ENCODE measurements around the gene CNOT2.

GRCh38 chr12:70327541-70327940 is 84.3 kb downstream of the CNOT2 start:
- no peak for TF ChIP-seq ZNF423 (CRISPR knock-in tag; IDR thresholded peaks at IDR 0.05)
- TF ChIP-seq CTCF (IDR thresholded peaks at IDR 0.05): no peak
- TF ChIP-seq, protein P1, sequence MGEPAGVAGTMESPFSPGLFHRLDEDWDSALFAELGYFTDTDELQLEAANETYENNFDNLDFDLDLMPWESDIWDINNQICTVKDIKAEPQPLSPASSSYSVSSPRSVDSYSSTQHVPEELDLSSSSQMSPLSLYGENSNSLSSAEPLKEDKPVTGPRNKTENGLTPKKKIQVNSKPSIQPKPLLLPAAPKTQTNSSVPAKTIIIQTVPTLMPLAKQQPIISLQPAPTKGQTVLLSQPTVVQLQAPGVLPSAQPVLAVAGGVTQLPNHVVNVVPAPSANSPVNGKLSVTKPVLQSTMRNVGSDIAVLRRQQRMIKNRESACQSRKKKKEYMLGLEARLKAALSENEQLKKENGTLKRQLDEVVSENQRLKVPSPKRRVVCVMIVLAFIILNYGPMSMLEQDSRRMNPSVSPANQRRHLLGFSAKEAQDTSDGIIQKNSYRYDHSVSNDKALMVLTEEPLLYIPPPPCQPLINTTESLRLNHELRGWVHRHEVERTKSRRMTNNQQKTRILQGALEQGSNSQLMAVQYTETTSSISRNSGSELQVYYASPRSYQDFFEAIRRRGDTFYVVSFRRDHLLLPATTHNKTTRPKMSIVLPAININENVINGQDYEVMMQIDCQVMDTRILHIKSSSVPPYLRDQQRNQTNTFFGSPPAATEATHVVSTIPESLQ (CRISPR knock-in tag; IDR thresholded peaks at IDR 0.05): no peak
- TF ChIP-seq ESRRA (CRISPR knock-in tag; IDR thresholded peaks at IDR 0.05; ENCODE audit: borderline replicate concordance): no peak
- no peak for TF ChIP-seq TEAD1 (CRISPR knock-in tag; IDR thresholded peaks at IDR 0.05)
- TF ChIP-seq ZBTB21 (CRISPR knock-in tag; IDR thresholded peaks at IDR 0.05; ENCODE audit: borderline replicate concordance): no peak
- no peak for TF ChIP-seq NFE2L1 (CRISPR knock-in tag; IDR thresholded peaks at IDR 0.05)
- TF ChIP-seq, protein P2, sequence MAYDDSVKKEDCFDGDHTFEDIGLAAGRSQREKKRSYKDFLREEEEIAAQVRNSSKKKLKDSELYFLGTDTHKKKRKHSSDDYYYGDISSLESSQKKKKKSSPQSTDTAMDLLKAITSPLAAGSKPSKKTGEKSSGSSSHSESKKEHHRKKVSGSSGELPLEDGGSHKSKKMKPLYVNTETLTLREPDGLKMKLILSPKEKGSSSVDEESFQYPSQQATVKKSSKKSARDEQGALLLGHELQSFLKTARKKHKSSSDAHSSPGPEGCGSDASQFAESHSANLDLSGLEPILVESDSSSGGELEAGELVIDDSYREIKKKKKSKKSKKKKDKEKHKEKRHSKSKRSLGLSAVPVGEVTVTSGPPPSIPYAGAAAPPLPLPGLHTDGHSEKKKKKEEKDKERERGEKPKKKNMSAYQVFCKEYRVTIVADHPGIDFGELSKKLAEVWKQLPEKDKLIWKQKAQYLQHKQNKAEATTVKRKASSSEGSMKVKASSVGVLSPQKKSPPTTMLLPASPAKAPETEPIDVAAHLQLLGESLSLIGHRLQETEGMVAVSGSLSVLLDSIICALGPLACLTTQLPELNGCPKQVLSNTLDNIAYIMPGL (CRISPR knock-in tag; IDR thresholded peaks at IDR 0.05): no peak
- no peak for TF ChIP-seq KAT7 (CRISPR knock-in tag; IDR thresholded peaks at IDR 0.05; ENCODE audit: borderline replicate concordance)
- TF ChIP-seq, protein P3, sequence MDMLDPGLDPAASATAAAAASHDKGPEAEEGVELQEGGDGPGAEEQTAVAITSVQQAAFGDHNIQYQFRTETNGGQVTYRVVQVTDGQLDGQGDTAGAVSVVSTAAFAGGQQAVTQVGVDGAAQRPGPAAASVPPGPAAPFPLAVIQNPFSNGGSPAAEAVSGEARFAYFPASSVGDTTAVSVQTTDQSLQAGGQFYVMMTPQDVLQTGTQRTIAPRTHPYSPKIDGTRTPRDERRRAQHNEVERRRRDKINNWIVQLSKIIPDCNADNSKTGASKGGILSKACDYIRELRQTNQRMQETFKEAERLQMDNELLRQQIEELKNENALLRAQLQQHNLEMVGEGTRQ (CRISPR knock-in tag; IDR thresholded peaks at IDR 0.05): no peak
- TF ChIP-seq ATF2 (CRISPR knock-in tag; IDR thresholded peaks at IDR 0.05; ENCODE audit: borderline replicate concordance, low read depth): no peak
- TF ChIP-seq, protein P4, sequence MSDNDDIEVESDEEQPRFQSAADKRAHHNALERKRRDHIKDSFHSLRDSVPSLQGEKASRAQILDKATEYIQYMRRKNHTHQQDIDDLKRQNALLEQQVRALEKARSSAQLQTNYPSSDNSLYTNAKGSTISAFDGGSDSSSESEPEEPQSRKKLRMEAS (CRISPR knock-in tag; IDR thresholded peaks at IDR 0.05): no peak
- TF ChIP-seq MXD4 (CRISPR knock-in tag; IDR thresholded peaks at IDR 0.05; ENCODE audit: borderline replicate concordance): no peak
